GM23248 (cell line): ENCODE results near the gene CMIP.

Experiments
- EZH2 ChIP-seq: fragments of 200-600 bp; sonication (generic); IDR thresholded peaks from 2 replicates; pipeline ENCODE4 v1.6.1; 2018; ENCODE audit warnings: antibody characterized with exemption, mild to moderate bottlenecking; ENCODE audit not compliant: insufficient read depth, poor library complexity, severe bottlenecking
- EZH2phosphoT487 ChIP-seq: fragments of 200-600 bp; sonication (generic); IDR thresholded peaks from 2 replicates; pipeline ENCODE4 v1.6.1; 2018; ENCODE audit warnings: antibody characterized with exemption, moderate library complexity, mild to moderate bottlenecking, low read depth; ENCODE audit not compliant: insufficient read depth

GRCh38 chr16:81435103-81435502 is 9.5 kb upstream of the CMIP start:
- TF ChIP-seq EZH2: no peak
- TF ChIP-seq EZH2phosphoT487: no peak
